ENCODE measurements around the gene LHX3. TPM values are rescaled to one million over a fixed set of nuclear protein-coding genes. Genes with fewer than 3 reads are reported as not detected.

The LHX3 gene
- total RNA-seq, 1 donor from 2014 or later, result not detected

- Histone ChIP-seq H3K9me3 (ENCODE audit: insufficient read depth, low read depth, low read length) (no peaks in the 10 kb centered on the region), H3K4me1 (ENCODE audit: insufficient read depth, low read length) (no peaks in the 10 kb centered on the region), H3K27me3 (ENCODE audit: insufficient read depth, low read length) (peaks cover 59% of the 10 kb centered on the region), H3K79me2 (ENCODE audit: insufficient read depth, low read length) (no peaks in the 10 kb centered on the region), H3K9ac (ENCODE audit: low read length) (no peak overlapping the region), H3K36me3 (ENCODE audit: insufficient read depth, low read length) (no peaks in the 10 kb centered on the region), H4K20me1 (ENCODE audit: insufficient read depth, low read length) (peaks cover 43% of the 10 kb centered on the region), H3K27ac (ENCODE audit: low read depth, low read length) (no peak overlapping the region), H3K4me2 (ENCODE audit: low read length) (no peak overlapping the region), H2AFZ (ENCODE audit: low read depth, low read length) (no peak overlapping the region), H3K4me3 (ENCODE audit: insufficient read depth, low read depth, low read length) (no peak overlapping the region)
- no peak for FAIRE-seq
- H3K36me3 Mint-ChIP-seq (ENCODE audit: low read depth, unreplicated experiment), result peaks cover 3% of the 10 kb centered on the region
- no peak for DNase-seq (ENCODE audit: low read depth)
- H3K27ac Mint-ChIP-seq (ENCODE audit: unreplicated experiment), result no peak overlapping the region
- TF ChIP-seq, protein P1, sequence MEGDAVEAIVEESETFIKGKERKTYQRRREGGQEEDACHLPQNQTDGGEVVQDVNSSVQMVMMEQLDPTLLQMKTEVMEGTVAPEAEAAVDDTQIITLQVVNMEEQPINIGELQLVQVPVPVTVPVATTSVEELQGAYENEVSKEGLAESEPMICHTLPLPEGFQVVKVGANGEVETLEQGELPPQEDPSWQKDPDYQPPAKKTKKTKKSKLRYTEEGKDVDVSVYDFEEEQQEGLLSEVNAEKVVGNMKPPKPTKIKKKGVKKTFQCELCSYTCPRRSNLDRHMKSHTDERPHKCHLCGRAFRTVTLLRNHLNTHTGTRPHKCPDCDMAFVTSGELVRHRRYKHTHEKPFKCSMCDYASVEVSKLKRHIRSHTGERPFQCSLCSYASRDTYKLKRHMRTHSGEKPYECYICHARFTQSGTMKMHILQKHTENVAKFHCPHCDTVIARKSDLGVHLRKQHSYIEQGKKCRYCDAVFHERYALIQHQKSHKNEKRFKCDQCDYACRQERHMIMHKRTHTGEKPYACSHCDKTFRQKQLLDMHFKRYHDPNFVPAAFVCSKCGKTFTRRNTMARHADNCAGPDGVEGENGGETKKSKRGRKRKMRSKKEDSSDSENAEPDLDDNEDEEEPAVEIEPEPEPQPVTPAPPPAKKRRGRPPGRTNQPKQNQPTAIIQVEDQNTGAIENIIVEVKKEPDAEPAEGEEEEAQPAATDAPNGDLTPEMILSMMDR (IDR thresholded peaks at IDR 0.05; ENCODE audit: insufficient read depth, low read depth, low read length), result no peak
- peak; percentile 40 for TF ChIP-seq EZH2 (IDR thresholded peaks at IDR 0.05; ENCODE audit: insufficient read depth, low read length)
- no peak overlapping the region for H3K4me3 Mint-ChIP-seq (ENCODE audit: unreplicated experiment)
- peaks cover 44% of the 10 kb centered on the region for H3K27me3 Mint-ChIP-seq (ENCODE audit: low read depth, unreplicated experiment)
- H3K9me3 Mint-ChIP-seq (ENCODE audit: unreplicated experiment), result peaks cover 2% of the 10 kb centered on the region
- H3K4me1 Mint-ChIP-seq (ENCODE audit: low read depth, unreplicated experiment), result peaks cover 4% of the 10 kb centered on the region
Observed at GRCh38 chr9:136202454-136203407, 2.2 kb downstream of the LHX3 start.

DNA sequence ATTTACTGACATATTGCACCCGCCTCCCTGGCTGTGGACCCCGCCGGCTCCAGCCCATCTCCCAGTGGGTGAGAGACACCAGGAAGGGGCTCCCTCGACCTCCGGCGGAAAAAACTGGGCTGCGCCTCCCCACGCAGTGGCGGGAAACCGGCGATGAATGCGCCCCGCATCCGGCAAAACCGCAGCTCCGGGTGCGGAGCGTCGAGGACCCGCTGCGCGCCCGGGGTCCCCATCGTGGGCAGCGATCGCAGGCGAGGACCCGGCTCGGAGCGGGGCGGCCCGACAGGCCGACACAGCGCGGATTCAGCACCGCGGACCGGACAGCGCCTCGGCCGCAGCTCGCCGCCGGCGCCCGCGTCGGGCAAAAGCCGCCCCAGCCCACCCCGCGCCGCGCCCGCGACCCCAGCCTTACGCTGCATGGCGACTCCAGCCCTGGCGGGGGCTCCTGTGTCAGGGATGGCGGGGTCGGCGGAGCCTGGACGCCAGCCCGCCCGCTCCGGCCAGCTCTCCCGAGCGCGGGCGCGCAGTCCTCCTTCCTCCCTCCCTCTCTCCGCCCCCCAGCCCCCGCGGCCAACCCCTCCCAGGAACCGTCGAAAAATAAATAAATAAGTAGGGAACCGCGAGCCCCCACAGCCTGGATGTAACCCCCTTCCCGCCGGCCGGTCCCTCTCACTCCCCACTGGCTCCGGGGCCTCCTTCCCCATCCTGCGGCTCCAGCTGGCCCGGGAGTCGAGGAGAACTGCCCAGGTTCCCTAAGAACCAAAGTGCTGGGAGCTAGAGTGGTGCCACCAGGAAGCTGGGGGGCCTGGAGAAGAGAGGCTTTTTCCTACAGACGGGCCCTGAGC is 3.1 kb downstream of the LHX3 start:
- no peak overlapping the region for H3K4me3 ChIP-seq (ENCODE audit: insufficient read depth, low read depth, low read length)
- DNase-seq (ENCODE audit: low read depth), result no peak
- H3K36me3 Mint-ChIP-seq (ENCODE audit: low read depth, unreplicated experiment), result peaks cover 3% of the 10 kb centered on the region
- peaks cover 67% of the 10 kb centered on the region for H3K27me3 ChIP-seq (ENCODE audit: insufficient read depth, low read length)
- no peaks in the 10 kb centered on the region for H3K79me2 ChIP-seq (ENCODE audit: insufficient read depth, low read length)
- H2AFZ ChIP-seq (ENCODE audit: low read depth, low read length), result no peak overlapping the region
- H3K9me3 ChIP-seq (ENCODE audit: insufficient read depth, low read depth, low read length), result no peaks in the 10 kb centered on the region
- peaks cover 3% of the 10 kb centered on the region for H3K4me1 Mint-ChIP-seq (ENCODE audit: low read depth, unreplicated experiment)
- H3K4me2 ChIP-seq (ENCODE audit: low read length), result no peak overlapping the region
- H3K27me3 Mint-ChIP-seq (ENCODE audit: low read depth, unreplicated experiment), result peaks cover 44% of the 10 kb centered on the region
- H3K9me3 Mint-ChIP-seq (ENCODE audit: unreplicated experiment), result peaks cover 2% of the 10 kb centered on the region
- H4K20me1 ChIP-seq (ENCODE audit: insufficient read depth, low read length), result peaks cover 34% of the 10 kb centered on the region
- H3K36me3 ChIP-seq (ENCODE audit: insufficient read depth, low read length), result no peaks in the 10 kb centered on the region
- H3K4me3 Mint-ChIP-seq (ENCODE audit: unreplicated experiment), result no peak overlapping the region
- FAIRE-seq, result no peak
- no peak overlapping the region for H3K27ac ChIP-seq (ENCODE audit: low read depth, low read length)
- no peak overlapping the region for H3K9ac ChIP-seq (ENCODE audit: low read length)
- H3K4me1 ChIP-seq (ENCODE audit: insufficient read depth, low read length), result no peaks in the 10 kb centered on the region
- H3K27ac Mint-ChIP-seq (ENCODE audit: unreplicated experiment), result no peak overlapping the region
- TF ChIP-seq, protein P1 (IDR thresholded peaks at IDR 0.05; ENCODE audit: insufficient read depth, low read depth, low read length), result no peak
- peak; percentile 87 for TF ChIP-seq EZH2 (IDR thresholded peaks at IDR 0.05; ENCODE audit: insufficient read depth, low read length)
